H1 (cell line): ENCODE results near the gene MAP3K1. TPM values are rescaled to one million over a fixed set of nuclear protein-coding genes. Genes with fewer than 3 reads are reported as not detected.

Experiments used
- ATF2 ChIP-seq: IDR thresholded peaks from 2 replicates; pipeline ENCODE4 v1.6.1; 2012; ENCODE audit warnings: low read length, inconsistent platforms
- ATF3 ChIP-seq: IDR thresholded peaks from 2 replicates; pipeline ENCODE4 v1.6.1; 2011; ENCODE audit warnings: low read depth, mild to moderate bottlenecking, low read length; ENCODE audit not compliant: insufficient read depth
- CHD7 ChIP-seq: fragments of 300-600 bp; sonication (generic); IDR thresholded peaks from 2 replicates; pipeline ENCODE4 v1.7.1; 2012; ENCODE audit warnings: low read length, moderate library complexity, mild to moderate bottlenecking, inconsistent platforms; ENCODE audit not compliant: insufficient replicate concordance
- E2F6 ChIP-seq: IDR thresholded peaks from 2 replicates; pipeline ENCODE4 v1.6.1; 2012; ENCODE audit warnings: inconsistent platforms
- POLR2A ChIP-seq, 2 experiments: IDR thresholded peaks; 1 replicate in 1 of 2; 2 replicates in 1 of 2; pipeline ENCODE4 v1.6.1; 2011; ENCODE audit warnings: low read depth in 2 of 2, low read length in 2 of 2, mild to moderate bottlenecking in 2 of 2; ENCODE audit errors: control extremely low read depth in 1 of 2
- POU5F1 ChIP-seq: IDR thresholded peaks from 2 replicates; pipeline ENCODE4 v1.6.1; 2011; ENCODE audit warnings: low read depth, mild to moderate bottlenecking, low read length, moderate library complexity
- SIX5 ChIP-seq: IDR thresholded peaks from 2 replicates; pipeline ENCODE4 v1.6.1; 2011; ENCODE audit warnings: mild to moderate bottlenecking, low read depth, low read length
- SRF ChIP-seq: IDR thresholded peaks from 2 replicates; pipeline ENCODE4 v1.6.1; 2011; ENCODE audit warnings: mild to moderate bottlenecking, low read depth, low read length, moderate library complexity
- TAF1 ChIP-seq: IDR thresholded peaks from 2 replicates; pipeline ENCODE4 v1.6.1; 2011; ENCODE audit warnings: mild to moderate bottlenecking, low read depth, low read length
- polyA plus RNA-seq, 7 experiments: library from polyadenylated mRNA; depleted of rRNA in 3 of 7; stranded (reverse) in 5 of 7; unstranded in 2 of 7; fragments of >200 nt in 5 of 7; fragments of 200-250 nt in 2 of 7; gene quantifications; 1 replicate in 5 of 7; 2 replicates in 1 of 7; 4 replicates in 1 of 7; pipeline versions ENCODE4 v1.2.1 to v1.2.3, GENCODE V29; 2011 to 2013; ENCODE audit warnings: missing spikeins in 2 of 7, mixed read lengths in 2 of 7
- total RNA-seq: library from RNA; stranded (reverse); fragmentation: NEBNext Ultra II Directional; extraction: Animal tissue kit (Norgen Biotek cat#: 25700); gene quantifications from 2 replicates; pipeline ENCODE4 v1.2.1, GENCODE V29; 2021

MAP3K1 gene
- total and polyA plus RNA-seq, 2 of the 8 experiments (the other 6 are each of a cell fraction or from before 2014, with no cell fraction given): 3.9 to 11.8 TPM

- TF ChIP-seq CHD7 (no peak), ATF3 (no peak), ATF2 (no peak), E2F6 (no peak), SIX5 (no peak), POLR2A (IDR thresholded peaks at IDR 0.05; ENCODE audit: control extremely low read depth in 1 of 2, low read depth in 2 of 2, low read length in 2 of 2) (no peak), SRF (no peak), TAF1 (no peak), POU5F1 (no peak)
Measured at GRCh38 chr5:56845904-56846480, 30.6 kb downstream of the MAP3K1 start (continued).
